AG04449 (cell line): Measurements from ENCODE around the gene IP6K1.

Experiments used
- CTCF ChIA-PET: fragments of 350-600 bp; formaldehyde crosslinking; extraction: SDS; loops from one replicate; lab custom pipeline; 2021; ENCODE audit warnings: antibody characterized with exemption; lab: Yijun Ruan, JAX
- POLR2A ChIA-PET: fragments of 400-600, 350-600 bp; formaldehyde crosslinking; extraction: SDS; loops from one replicate; lab custom pipeline; 2020; ENCODE audit warnings: antibody characterized with exemption, inconsistent platforms; lab: Yijun Ruan, JAX
- DNase-seq: peaks from one replicate; pipeline ENCODE4 v3.0.0-alpha.2; 2010; ENCODE audit warnings: low read depth, low spot score
- H3K4me3 ChIP-seq: 2 replicates; pipeline ENCODE4 v1.5.1; 2011; ENCODE audit warnings: low read depth, mild to moderate bottlenecking, control low read depth, low read length
- CTCF ChIP-seq: IDR thresholded peaks from one replicate; pipeline ENCODE4 v1.5.1; 2011; ENCODE audit warnings: mild to moderate bottlenecking, moderate library complexity, low read length, control low read depth, inconsistent platforms; ENCODE audit not compliant: insufficient read depth; ENCODE audit errors: missing control alignments

Gene IP6K1

GRCh38 chr3:49721596-49721895 lies 64.8 kb downstream of the IP6K1 start:
- CTCF ChIA-PET, result interaction anchor here (1.2 to 2.6 kb wide), 2 partner anchors 92 to 118 kb away, joined by 3 to 21 read pairs; no protein-coding TSS in a partner anchor
- POLR2A ChIA-PET, result no interaction called here
- H3K4me3 ChIP-seq, result no peak overlapping the region

GRCh38 chr3:49720855-49721595 lies 65.3 kb downstream of the IP6K1 start:
- no peak for DNase-seq
- TF ChIP-seq CTCF, result no peak
- H3K4me3 ChIP-seq, result no peak overlapping the region
- ChIA-PET CTCF (interaction anchor here (0.8 to 2.6 kb wide), 5 partner anchors 17 to 181 kb away, joined by 3 to 21 read pairs (median 3); no protein-coding TSS in a partner anchor), POLR2A (no interaction called here)

More at GRCh38 chr3:49721596-49721895, 64.8 kb downstream of the IP6K1 start:
- no peak for DNase-seq
- TF ChIP-seq CTCF, result no peak

GRCh38 chr3:49719214-49719884 lies 67.0 kb downstream of the IP6K1 start, which contains the start of gene AMIGO3:
TSS of gene AMIGO3 (minus strand) at chr3:49719684. CDS start at chr3:49719465, 219 bp downstream.
- TF ChIP-seq CTCF, result peak; percentile 82
- CTCF ChIA-PET, result interaction anchor here (0.7 to 2.6 kb wide), 7 partner anchors 9 to 122 kb away, joined by 3 to 21 read pairs (median 4); no protein-coding TSS in a partner anchor
- POLR2A ChIA-PET, result no interaction called here
- H3K4me3 ChIP-seq, result peak within 1 kb of the TSS; percentile 62
- DNase-seq, result peak; percentile 42

GRCh38 chr3:49718858-49719213 lies 67.5 kb downstream of the IP6K1 start:
- no peak for TF ChIP-seq CTCF
- no peak for DNase-seq
- ChIA-PET CTCF (interaction anchor here (1.2 to 1.6 kb wide), 6 partner anchors 9 to 122 kb away, joined by 3 to 14 read pairs (median 4); partner anchors contain the start of gene INKA1), POLR2A (no interaction called here)
- H3K4me3 ChIP-seq, result peak overlapping the region; percentile 62

GRCh38 chr3:49717959-49718857 lies 68.1 kb downstream of the IP6K1 start:
- TF ChIP-seq CTCF, result no peak
- no peak for DNase-seq
- ChIA-PET POLR2A (no interaction called here), CTCF (interaction anchor here (1.1 to 1.6 kb wide), 8 partner anchors 8 to 179 kb away, joined by 3 to 14 read pairs (median 4); partner anchors contain the start of gene INKA1)
- no peak overlapping the region for H3K4me3 ChIP-seq
